IMR-90 (cell line): ENCODE measurements around the gene RPS25. TPM values are rescaled to one million over a fixed set of nuclear protein-coding genes. Genes with fewer than 3 reads are reported as not detected.

Experiments
- ATAC-seq: fragments of 200-7000 bp; cut with Tn5 transposase; 2 replicates; pipeline ENCODE4 v1.9.1; 2020; ENCODE audit warnings: low read depth, mild to moderate bottlenecking, moderate library complexity
- BruUV-seq: library from RNA; stranded (reverse); fragments of 400-500 nt; replicated peaks from 2 replicates; lab custom pipeline; 2021; lab: Mats Ljungman, UMichigan
- CTCF ChIA-PET: fragments of 300-600 bp; formaldehyde crosslinking; extraction: SDS; loops from one replicate; lab custom pipeline; 2021; ENCODE audit warnings: antibody characterized with exemption; lab: Yijun Ruan, JAX
- POLR2A ChIA-PET: fragments of 300-600 bp; sonication (Branson Sonifier 250); formaldehyde crosslinking; loops from one replicate; lab custom pipeline; 2022; ENCODE audit warnings: antibody characterized with exemption; ENCODE audit not compliant: unreplicated experiment; lab: Charles Lee
- DNase-seq: peaks from one replicate; pipeline ENCODE4 v3.0.0; 2013
- H2AFZ ChIP-seq: replicated peaks from 2 replicates; pipeline ENCODE3; 2013; ENCODE audit warnings: low read length, mild to moderate bottlenecking; ENCODE audit not compliant: poor library complexity
- H2AK5ac ChIP-seq: 2 replicates; pipeline ENCODE4 v1.6.1; 2013; ENCODE audit warnings: low read depth, low read length, inconsistent platforms
- H2AK9ac ChIP-seq: replicated peaks from 2 replicates; pipeline ENCODE3; 2013; ENCODE audit warnings: mild to moderate bottlenecking, low read depth, low read length, moderate library complexity; ENCODE audit not compliant: poor library complexity
- H2BK120ac ChIP-seq: 2 replicates; pipeline ENCODE4 v1.6.1; 2013; ENCODE audit warnings: low read depth, low read length, inconsistent platforms
- H2BK15ac ChIP-seq: 3 replicates; pipeline ENCODE4 v1.6.1; 2013; ENCODE audit warnings: low read depth, low read length, inconsistent platforms
- H2BK20ac ChIP-seq: 2 replicates; pipeline ENCODE4 v1.6.1; 2013; ENCODE audit warnings: low read depth, mild to moderate bottlenecking, inconsistent platforms, low read length, moderate library complexity
- H2BK5ac ChIP-seq: 2 replicates; pipeline ENCODE4 v1.6.1; 2013; ENCODE audit warnings: mild to moderate bottlenecking, low read depth, low read length, inconsistent platforms; ENCODE audit not compliant: poor library complexity, severe bottlenecking
- H3K14ac ChIP-seq: replicated peaks from 2 replicates; pipeline ENCODE4 v1.6.1; 2013; ENCODE audit warnings: low read depth, low read length, inconsistent platforms
- H3K18ac ChIP-seq: 2 replicates; pipeline ENCODE4 v1.6.1; 2013; ENCODE audit warnings: low read depth, low read length, control low read depth
- H3K23ac ChIP-seq: 2 replicates; pipeline ENCODE4 v1.6.1; 2013; ENCODE audit warnings: low read depth, low read length, inconsistent platforms
- H3K27ac ChIP-seq: 2 replicates; pipeline ENCODE4 v1.5.1; 2013; ENCODE audit warnings: mild to moderate bottlenecking, control low read depth, low read length; ENCODE audit not compliant: insufficient read depth
- H3K27me3 ChIP-seq: 2 replicates; pipeline ENCODE4 v1.6.1; 2013; ENCODE audit warnings: low read length; ENCODE audit not compliant: control insufficient read depth, insufficient read depth
- H3K36me3 ChIP-seq: 2 replicates; pipeline ENCODE4 v1.6.1; 2013; ENCODE audit warnings: low read length, mixed read lengths; ENCODE audit not compliant: control insufficient read depth, insufficient read depth
- H3K4ac ChIP-seq: 2 replicates; pipeline ENCODE4 v1.6.1; 2013; ENCODE audit warnings: low read depth, low read length, inconsistent platforms
- H3K4me1 ChIP-seq: 2 replicates; pipeline ENCODE4 v1.6.1; 2013; ENCODE audit warnings: low read length, mixed read lengths; ENCODE audit not compliant: control insufficient read depth, insufficient read depth
- H3K4me2 ChIP-seq: 2 replicates; pipeline ENCODE4 v1.6.1; 2013; ENCODE audit warnings: low read depth, mild to moderate bottlenecking, control low read depth, low read length, moderate library complexity
- H3K4me3 ChIP-seq: 2 replicates; pipeline ENCODE4 v1.5.1; 2013; ENCODE audit warnings: low read depth, mild to moderate bottlenecking, control low read depth, low read length, moderate library complexity; ENCODE audit not compliant: insufficient read depth
- H3K56ac ChIP-seq: 2 replicates; pipeline ENCODE4 v1.6.1; 2013; ENCODE audit warnings: low read length, inconsistent platforms; ENCODE audit not compliant: insufficient read depth; ENCODE audit errors: extremely low read depth
- H3K79me1 ChIP-seq, 2 experiments: 2 replicates each; pipeline ENCODE4 v1.6.1; 2013; ENCODE audit warnings: low read length in 2 of 2, inconsistent platforms in 1 of 2, low read depth in 1 of 2
- H3K9ac ChIP-seq: 2 replicates; pipeline ENCODE4 v1.6.1; 2013; ENCODE audit warnings: low read depth, low read length, control low read depth
- H3K9me1 ChIP-seq: 2 replicates; pipeline ENCODE4 v1.6.1; 2013; ENCODE audit warnings: low read length, inconsistent platforms; ENCODE audit not compliant: insufficient read depth
- H3K9me3 ChIP-seq: 2 replicates; pipeline ENCODE4 v1.6.1; 2013; ENCODE audit warnings: low read length; ENCODE audit not compliant: control insufficient read depth, insufficient read depth
- H4K20me1 ChIP-seq: 2 replicates; pipeline ENCODE4 v1.6.1; 2013; ENCODE audit warnings: low read length, inconsistent platforms; ENCODE audit not compliant: insufficient read depth
- H4K5ac ChIP-seq: 2 replicates; pipeline ENCODE4 v1.6.1; 2013; ENCODE audit warnings: mild to moderate bottlenecking, low read depth, low read length, control low read depth
- H4K8ac ChIP-seq, 2 experiments: 2 replicates each; pipeline ENCODE4 v1.6.1; 2013; ENCODE audit warnings: low read depth in 2 of 2, low read length in 2 of 2, control low read depth in 1 of 2, inconsistent platforms in 1 of 2
- H4K91ac ChIP-seq: 2 replicates; pipeline ENCODE4 v1.6.1; 2013; ENCODE audit warnings: low read depth, low read length, inconsistent platforms; ENCODE audit not compliant: insufficient read depth
- BHLHE40 ChIP-seq: fragments of 150-350 bp; IDR thresholded peaks from 2 replicates; pipeline ENCODE4 v1.6.1; 2016; ENCODE audit warnings: mild to moderate bottlenecking, low read depth, low read length
- CEBPB ChIP-seq: IDR thresholded peaks from 2 replicates; pipeline ENCODE4 v1.6.1; 2012; ENCODE audit warnings: low read depth, low read length, improper control_type of control experiment
- CHD1 ChIP-seq: IDR thresholded peaks from 2 replicates; pipeline ENCODE4 v1.6.1; 2012; ENCODE audit warnings: low read depth, low read length, improper control_type of control experiment
- CTCF ChIP-seq: conservative IDR thresholded peaks from 2 replicates; pipeline ENCODE4 v1.5.1; 2012; ENCODE audit warnings: mild to moderate bottlenecking, low read depth, low read length, improper control_type of control experiment
- FOS ChIP-seq: fragments of 150-350 bp; IDR thresholded peaks from 2 replicates; pipeline ENCODE4 v1.6.1; 2016; ENCODE audit warnings: low read depth, low read length
- MAFK ChIP-seq: IDR thresholded peaks from 2 replicates; pipeline ENCODE4 v1.6.1; 2012; ENCODE audit warnings: low read depth, low read length, improper control_type of control experiment
- MAZ ChIP-seq: IDR thresholded peaks from 2 replicates; pipeline ENCODE4 v1.6.1; 2012; ENCODE audit warnings: low read depth, mild to moderate bottlenecking, low read length, improper control_type of control experiment, moderate library complexity, borderline replicate concordance
- MXI1 ChIP-seq: IDR thresholded peaks from 2 replicates; pipeline ENCODE4 v1.6.1; 2012; ENCODE audit warnings: low read depth, mild to moderate bottlenecking, low read length, moderate library complexity, borderline replicate concordance
- NFE2L2 ChIP-seq: fragments of 150-350 bp; IDR thresholded peaks from 2 replicates; pipeline ENCODE4 v1.6.1; 2016; ENCODE audit warnings: low read depth, mild to moderate bottlenecking, low read length
- RCOR1 ChIP-seq: IDR thresholded peaks from 2 replicates; pipeline ENCODE4 v1.6.1; 2012; ENCODE audit warnings: mild to moderate bottlenecking, low read length, improper control_type of control experiment; ENCODE audit not compliant: insufficient replicate concordance
- RFX5 ChIP-seq: IDR thresholded peaks from 2 replicates; pipeline ENCODE4 v1.8.0; 2012; ENCODE audit warnings: low read depth, mild to moderate bottlenecking, low read length, moderate library complexity
- SMC3 ChIP-seq: fragments of 150-350 bp; IDR thresholded peaks from 2 replicates; pipeline ENCODE4 v1.6.1; 2016; ENCODE audit warnings: low read depth, mild to moderate bottlenecking, antibody characterized with exemption, low read length, moderate library complexity
- WGBS, 2 experiments: methylation state at CpG; one replicate each; pipeline versions ENCODE4 v1.1.5 to v1.1.7; 2013; ENCODE audit warnings: missing lambda C conversion rate in 2 of 2; ENCODE audit not compliant: insufficient read length in 1 of 2; ENCODE audit errors: extremely low coverage in 2 of 2; 5-methylcytosine and 5-hydroxymethylcytosine counted together
- dilution Hi-C: fragments of 300-500 bp; cut with HindIII; formaldehyde crosslinking; loops from one replicate; pipeline ENCODE4 v1.14.3; 2018; ENCODE audit warnings: low sequenced_read_pairs; ENCODE audit not compliant: unreplicated experiment
- in situ Hi-C: fragments of 300-500 bp; cut with MboI; formaldehyde crosslinking; loops from 3 replicates; pipeline ENCODE4 v1.14.3; 2019; ENCODE audit warnings: low sequenced_read_pairs, inconsistent platforms, mixed read lengths
- intact Hi-C: fragments of 100-400 bp; cut with micrococcal nuclease; formaldehyde crosslinking; loops from 2 replicates; pipeline ENCODE4 v1.10.0; 2022
- polyA plus RNA-seq, 3 experiments: library from polyadenylated mRNA; depleted of rRNA; stranded (reverse); fragments of >200 nt; gene quantifications; 2 replicates each; pipeline ENCODE4 v1.2.3, GENCODE V29; 2012; ENCODE audit warnings: low replicate concordance in 1 of 3
- total RNA-seq: library from RNA; depleted of rRNA; stranded (reverse); fragments of >200 nt; gene quantifications from 2 replicates; pipeline ENCODE4 v1.2.3, GENCODE V29; 2012
- TF ChIP-seq, protein P1 (sequence below): fragments of 150-350 bp; IDR thresholded peaks from 2 replicates; pipeline ENCODE4 v1.6.1; 2016; ENCODE audit warnings: low read depth, mild to moderate bottlenecking, low read length, moderate library complexity, borderline replicate concordance

Gene RPS25
- total and polyA plus RNA-seq, 2 of the 4 experiments (the other 2 are of a cell fraction) = 727 to 905 TPM

- Histone ChIP-seq H4K91ac (no peak overlapping the region), H3K27me3 (no peaks in the 10 kb centered on the region), H4K5ac (no peak overlapping the region), H2BK20ac (no peak overlapping the region), H2BK5ac (no peak overlapping the region), H3K4me3 (no peak overlapping the region), H3K36me3 (peaks cover 25% of the 10 kb centered on the region), H2AK9ac (no peak overlapping the region), H4K20me1 (no peaks in the 10 kb centered on the region; the same call in 1 of the 2 replicates), H2BK120ac (no peak overlapping the region), H3K4me2 (no peak overlapping the region), H3K4me1 (no peaks in the 10 kb centered on the region), H2AK5ac (no peak overlapping the region), H3K79me1 (peaks cover 13 to 41% of the 10 kb centered on the region in 2 experiments; a peak in 3 of 4 replicates), H3K27ac (no peak overlapping the region), H3K56ac (no peak overlapping the region), H3K9ac (no peak overlapping the region), H3K18ac (no peak overlapping the region), H4K8ac (no peak overlapping the region), H3K23ac (no peak overlapping the region), H3K14ac (no peak overlapping the region), H3K4ac (no peak overlapping the region), H2AFZ (no peak overlapping the region), H3K9me1 (no peaks in the 10 kb centered on the region; the same call in 1 of the 2 replicates), H3K9me3 (no peaks in the 10 kb centered on the region), H2BK15ac (no peak overlapping the region)
- ChIA-PET POLR2A (no interaction called here), CTCF (no interaction called here)
- WGBS, 2 experiments = no CpG with 5 or more reads among the region's 2 CpGs
- dilution Hi-C loops (no loop called here), intact Hi-C loops (no loop called here), in situ Hi-C loops (no loop called here)
- no peak for TF ChIP-seq CTCF
- TF ChIP-seq SMC3 = no peak
- TF ChIP-seq CHD1 = no peak
- TF ChIP-seq CEBPB = no peak
- no peak for TF ChIP-seq MAZ
- no peak for TF ChIP-seq NFE2L2
- no peak for TF ChIP-seq FOS
- no peak for TF ChIP-seq RCOR1
- TF ChIP-seq, protein P1, sequence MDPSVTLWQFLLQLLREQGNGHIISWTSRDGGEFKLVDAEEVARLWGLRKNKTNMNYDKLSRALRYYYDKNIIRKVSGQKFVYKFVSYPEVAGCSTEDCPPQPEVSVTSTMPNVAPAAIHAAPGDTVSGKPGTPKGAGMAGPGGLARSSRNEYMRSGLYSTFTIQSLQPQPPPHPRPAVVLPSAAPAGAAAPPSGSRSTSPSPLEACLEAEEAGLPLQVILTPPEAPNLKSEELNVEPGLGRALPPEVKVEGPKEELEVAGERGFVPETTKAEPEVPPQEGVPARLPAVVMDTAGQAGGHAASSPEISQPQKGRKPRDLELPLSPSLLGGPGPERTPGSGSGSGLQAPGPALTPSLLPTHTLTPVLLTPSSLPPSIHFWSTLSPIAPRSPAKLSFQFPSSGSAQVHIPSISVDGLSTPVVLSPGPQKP = no peak
- no peak for TF ChIP-seq RFX5
- no peak for TF ChIP-seq MXI1
- no peak for TF ChIP-seq MAFK
- TF ChIP-seq BHLHE40 = no peak
- BruUV-seq = no TSS peak
- ATAC-seq = no peak
- DNase-seq = no peak
Measured at GRCh38 chr11:119026970-119027369, 8.8 kb upstream of the RPS25 start.
